Measurements from ENCODE around the gene TBCE.
"Not testable (repeated sequence)": the region's sequence is repeated elsewhere in the genome, so short reads cannot be mapped to it uniquely, and the experiment has no call there.

Gene TBCE

GRCh38 chr1:235351898-235352297 lies 15.3 kb upstream of the TBCE start:
- no peak for DNase-seq (ENCODE audit: low read depth in 2 of 2, low spot score in 1 of 2)

GRCh38 chr1:235357485-235358373 lies 9.5 kb upstream of the TBCE start:
- DNase-seq (ENCODE audit: low read depth in 2 of 2, low spot score in 1 of 2) = no peak

DNA sequence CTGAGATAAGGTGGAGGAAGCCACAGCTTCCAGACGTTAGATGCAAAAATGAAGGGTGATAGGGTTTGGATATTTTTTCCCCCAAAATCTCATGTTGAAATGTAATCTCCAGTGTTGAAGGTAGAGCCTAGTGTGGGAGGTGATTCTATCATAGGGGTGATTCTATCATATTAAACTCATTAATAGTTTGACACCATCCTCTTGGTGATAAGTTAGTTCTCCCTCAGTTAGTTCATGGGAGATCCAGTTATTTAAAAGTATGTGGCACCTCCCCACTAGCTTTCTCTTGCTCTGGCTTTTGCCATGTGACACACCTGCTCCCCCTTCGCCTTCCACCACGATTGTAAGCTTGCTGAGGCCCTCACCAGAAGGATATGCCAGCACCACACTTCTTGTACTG lies 8.3 kb upstream of the TBCE start:
- DNase-seq (ENCODE audit: low read depth in 2 of 2, low spot score in 1 of 2) = no peak

- not testable (repeated sequence) for DNase-seq (ENCODE audit: low read depth in 2 of 2, low spot score in 1 of 2)
Observed at GRCh38 chr1:235364189-235364588, 3.0 kb upstream of the TBCE start.

DNA sequence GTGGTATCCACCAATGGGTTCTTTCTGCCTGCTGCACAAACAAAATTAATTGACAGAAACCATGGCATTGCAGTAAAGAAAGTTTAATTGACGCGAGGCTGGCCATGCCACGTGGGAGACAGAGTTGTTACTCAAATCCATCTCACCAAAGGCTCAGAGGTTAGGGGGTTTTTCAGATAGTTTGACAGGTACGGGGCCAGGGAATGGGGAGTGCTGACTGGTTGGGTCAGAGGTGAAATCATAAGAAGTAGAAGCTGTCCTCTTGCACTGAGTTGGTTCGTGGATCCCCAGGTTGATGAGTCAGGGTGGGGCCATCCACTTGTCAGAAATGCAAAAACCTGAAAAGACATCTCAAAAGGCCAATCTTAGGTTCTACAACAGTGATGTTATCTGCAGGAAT lies 941 bp upstream of the TBCE start:
- DNase-seq (ENCODE audit: low read depth in 2 of 2, low spot score in 1 of 2) = no peak

DNA sequence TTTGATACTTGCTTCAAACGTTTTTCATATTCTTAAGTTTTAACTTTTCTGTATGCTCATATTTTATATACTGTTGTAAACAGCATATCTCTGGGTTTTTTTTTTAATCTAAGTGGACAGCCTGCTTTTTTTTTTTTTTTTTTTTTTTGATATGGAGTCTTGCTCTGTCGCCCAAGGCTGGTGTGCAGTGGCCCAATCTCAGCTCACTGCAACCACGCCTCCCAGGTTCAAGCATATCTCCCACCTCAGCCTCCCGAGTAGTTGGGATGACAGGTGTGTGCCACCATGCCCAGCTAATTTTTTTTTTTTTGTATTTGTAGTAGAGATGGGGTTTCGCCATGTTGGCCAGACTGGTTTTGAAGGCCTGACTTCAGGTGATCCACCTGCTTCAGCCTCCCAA lies 1.2 kb downstream of the TBCE start:
- no peak for DNase-seq (ENCODE audit: low read depth in 2 of 2, low spot score in 1 of 2)

GRCh38 chr1:235369802-235370201 lies 2.6 kb downstream of the TBCE start:
- DNase-seq (ENCODE audit: low read depth in 2 of 2, low spot score in 1 of 2) = no peak

DNA sequence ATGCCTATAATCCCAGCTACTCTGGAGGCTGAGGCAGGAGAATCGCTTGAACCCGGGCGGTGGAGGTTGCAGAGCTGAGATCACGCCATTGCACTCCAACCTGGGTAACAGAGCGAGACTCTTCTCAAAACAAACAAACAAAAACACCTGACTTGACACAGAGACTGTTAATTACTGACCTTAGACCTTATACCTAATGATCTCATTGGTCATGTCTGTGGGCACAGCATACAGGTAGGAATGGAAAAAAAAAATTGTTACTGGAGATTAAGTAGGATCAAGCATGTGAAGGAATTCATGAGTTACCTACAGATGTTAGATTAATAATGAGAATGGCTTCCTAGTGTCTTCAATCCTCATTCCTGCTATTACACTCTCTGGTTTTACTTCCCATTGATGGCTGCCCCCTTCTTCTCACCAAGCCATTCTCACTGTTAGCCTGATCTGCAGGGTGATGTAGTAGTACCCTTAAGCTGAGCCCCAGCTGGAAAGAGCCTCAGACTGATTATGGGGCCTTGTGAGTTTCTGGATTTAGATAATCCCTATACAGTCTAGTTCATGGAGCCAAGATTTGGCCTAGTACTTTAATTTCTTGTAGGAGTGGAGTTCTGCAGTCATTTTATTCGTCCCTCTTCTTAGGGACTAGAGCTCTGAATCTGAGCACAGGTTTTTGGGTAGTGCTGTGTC lies 8.8 kb downstream of the TBCE start:
- no peak for DNase-seq (ENCODE audit: low read depth in 2 of 2, low spot score in 1 of 2)

- DNase-seq (ENCODE audit: low read depth in 2 of 2, low spot score in 1 of 2) = not testable (repeated sequence)
Observed at GRCh38 chr1:235378134-235378735, 11.0 kb downstream of the TBCE start.

DNA sequence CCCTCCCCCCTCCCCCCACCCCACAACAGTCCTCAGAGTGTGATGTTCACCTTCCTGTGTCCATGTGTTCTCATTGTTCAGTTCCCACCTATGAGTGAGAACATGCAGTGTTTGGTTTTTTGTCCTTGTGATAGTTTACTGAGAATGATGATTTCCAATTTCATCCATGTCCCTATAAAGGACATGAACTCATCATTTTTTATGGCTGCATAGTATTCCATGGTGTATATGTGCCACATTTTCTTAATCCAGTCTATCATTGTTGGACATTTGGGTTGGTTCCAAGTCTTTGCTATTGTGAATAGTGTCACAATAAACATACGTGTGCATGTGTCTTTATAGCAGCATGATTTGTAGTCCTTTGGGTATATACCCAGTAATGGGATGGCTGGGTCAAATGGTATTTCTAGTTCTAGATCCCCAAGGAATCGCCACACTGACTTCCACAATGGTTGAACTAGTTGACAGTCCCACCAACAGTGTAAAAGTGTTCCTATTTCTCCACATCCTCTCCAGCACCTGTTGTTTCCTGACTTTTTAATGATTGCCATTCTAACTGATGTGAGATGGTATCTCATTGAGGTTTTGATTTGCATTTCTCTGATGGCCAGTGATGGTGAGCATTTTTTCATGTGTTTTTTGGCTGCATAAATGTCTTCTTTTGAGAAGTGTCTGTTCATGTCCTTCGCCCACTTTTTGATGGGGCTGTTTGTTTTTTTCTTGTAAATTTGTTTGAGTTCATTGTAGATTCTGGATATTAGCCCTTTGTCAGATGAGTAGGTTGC lies 14.9 kb downstream of the TBCE start:
- DNase-seq (ENCODE audit: low read depth in 2 of 2, low spot score in 1 of 2) = not testable (repeated sequence)

GRCh38 chr1:235385633-235386032 lies 18.4 kb downstream of the TBCE start:
- not testable (repeated sequence) for DNase-seq (ENCODE audit: low read depth in 2 of 2, low spot score in 1 of 2)

DNA sequence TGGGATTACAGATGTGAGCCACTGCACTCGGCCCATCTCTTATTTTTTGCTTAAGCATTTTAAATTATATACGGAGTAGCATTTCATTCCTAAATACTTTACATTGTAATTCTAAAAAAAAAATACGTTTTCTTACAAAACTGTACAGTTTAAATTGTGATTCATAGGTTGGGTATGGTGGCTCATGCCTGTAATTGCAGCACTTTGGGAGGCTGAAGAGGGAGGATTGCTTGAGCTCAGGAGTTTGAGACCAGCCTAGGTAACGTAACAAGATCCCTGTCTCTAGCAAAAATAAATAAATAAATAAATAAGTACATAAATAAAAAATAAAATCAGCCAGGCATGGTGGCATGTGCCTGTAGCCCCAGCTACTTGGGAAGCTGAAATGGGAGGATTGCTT lies 24.6 kb downstream of the TBCE start:
- DNase-seq (ENCODE audit: low read depth in 2 of 2, low spot score in 1 of 2) = no peak

- no peak for DNase-seq (ENCODE audit: low read depth in 2 of 2, low spot score in 1 of 2)
Observed at GRCh38 chr1:235397733-235398132, 30.5 kb downstream of the TBCE start.

GRCh38 chr1:235399661-235400060 lies 32.4 kb downstream of the TBCE start:
- DNase-seq (ENCODE audit: low read depth in 2 of 2, low spot score in 1 of 2) = no peak

- DNase-seq (ENCODE audit: low read depth in 2 of 2, low spot score in 1 of 2) = no peak
Observed at GRCh38 chr1:235401251-235401650, 34.0 kb downstream of the TBCE start.

DNA sequence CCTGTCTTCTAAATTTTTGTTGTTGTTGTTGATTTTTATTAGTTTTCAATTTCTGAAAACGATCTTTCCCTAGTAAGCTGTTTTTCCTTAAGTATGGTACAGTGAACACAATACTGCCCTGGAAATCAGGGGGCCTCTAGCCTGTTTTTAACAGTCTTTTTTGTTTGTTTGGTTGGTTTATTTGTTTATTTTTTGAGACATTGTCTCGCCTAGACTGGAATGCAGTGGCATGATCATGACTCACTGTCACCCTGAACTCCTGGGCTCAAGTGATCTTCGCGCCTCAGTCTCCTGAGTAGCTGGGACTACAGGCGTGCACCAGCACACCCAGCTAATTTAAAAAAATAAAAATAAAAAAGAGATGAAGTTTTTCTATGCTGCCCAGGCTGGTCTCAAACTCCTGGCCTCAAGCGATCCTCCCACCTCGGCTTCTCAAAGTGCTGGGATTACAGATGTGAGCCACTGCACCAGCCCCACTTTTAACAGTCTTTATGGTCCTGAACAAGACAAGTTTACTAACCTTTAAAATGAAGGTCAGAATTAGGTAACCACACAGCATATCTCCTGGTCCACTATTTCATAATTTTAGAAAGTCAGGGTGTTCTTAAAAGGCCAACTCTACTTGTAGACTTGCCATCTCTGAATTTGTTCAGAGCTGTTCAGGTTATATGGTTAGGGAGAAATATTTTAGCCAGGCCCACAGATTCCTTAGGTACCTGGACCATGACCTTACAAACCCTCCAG lies 35.4 kb downstream of the TBCE start:
- DNase-seq (ENCODE audit: low read depth in 2 of 2, low spot score in 1 of 2) = no peak

GRCh38 chr1:235403593-235403992 lies 36.4 kb downstream of the TBCE start:
- DNase-seq (ENCODE audit: low read depth in 2 of 2, low spot score in 1 of 2) = no peak

GRCh38 chr1:235404190-235404589 lies 37.0 kb downstream of the TBCE start:
- no peak for DNase-seq (ENCODE audit: low read depth in 2 of 2, low spot score in 1 of 2)

DNA sequence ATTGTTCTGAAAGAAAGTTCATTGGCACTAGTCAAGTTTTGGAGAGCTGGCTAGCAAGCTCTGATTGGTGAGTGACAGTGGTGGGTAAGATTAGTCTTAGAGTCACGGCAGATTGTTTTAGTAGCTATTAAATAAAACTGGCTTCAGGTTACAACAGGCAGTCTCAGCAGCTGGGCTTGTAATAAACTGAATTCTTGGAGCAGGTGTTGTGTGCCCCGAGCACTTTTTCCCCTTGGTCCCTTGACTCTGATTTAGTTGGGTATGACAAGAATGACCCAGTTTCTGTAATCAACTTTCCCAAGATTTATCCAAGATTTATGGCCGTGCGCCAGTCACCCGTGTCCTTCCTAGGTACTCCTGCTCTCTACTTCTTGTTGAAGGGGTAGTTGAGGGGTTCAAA lies 40.2 kb downstream of the TBCE start:
- DNase-seq (ENCODE audit: low read depth in 2 of 2, low spot score in 1 of 2) = no peak

- DNase-seq (ENCODE audit: low read depth in 2 of 2, low spot score in 1 of 2) = no peak
Observed at GRCh38 chr1:235408503-235408960, 41.3 kb downstream of the TBCE start.
